PC-3 (cell line): ENCODE measurements around the gene IGSF3. TPM values are rescaled to one million over a fixed set of nuclear protein-coding genes. Genes with fewer than 3 reads are reported as not detected.

Experiments
- ATAC-seq: fragments of 200-7000 bp; cut with Tn5 transposase; 2 replicates; pipeline ENCODE4 v1.9.1; 2020; ENCODE audit warnings: mild to moderate bottlenecking, moderate library complexity
- BruUV-seq: library from RNA; stranded (reverse); fragments of 400-500 nt; replicated peaks from 2 replicates; lab custom pipeline; 2021; lab: Mats Ljungman, UMichigan
- CTCF ChIA-PET: fragments of 300-600 bp; sonication (Branson Sonifier 250); formaldehyde crosslinking; loops from one replicate; lab custom pipeline; 2022; ENCODE audit warnings: antibody characterized with exemption; lab: Charles Lee
- POLR2A ChIA-PET: fragments of 300-600 bp; sonication (Branson Sonifier 250); formaldehyde crosslinking; loops from one replicate; lab custom pipeline; 2022; ENCODE audit warnings: antibody characterized with exemption; ENCODE audit not compliant: unreplicated experiment; lab: Charles Lee
- DNase-seq: peaks from one replicate; pipeline ENCODE4 v3.0.0-alpha.2; 2015
- H2AFZ ChIP-seq: fragments of 300-600 bp; sonication (generic); 2 replicates; pipeline ENCODE4 v1.6.0; 2016; ENCODE audit warnings: antibody characterized with exemption, low read length
- H3F3A ChIP-seq: fragments of 300-600 bp; sonication (generic); one replicate; pipeline ENCODE4 v1.6.0; 2017; ENCODE audit warnings: antibody characterized with exemption, low read length, control low read depth, mild to moderate bottlenecking; ENCODE audit not compliant: unreplicated experiment
- H3K27ac ChIP-seq: fragments of 300-600 bp; sonication (generic); 2 replicates; pipeline ENCODE4 v1.5.1; 2016; ENCODE audit warnings: mild to moderate bottlenecking, low read length
- H3K27me3 ChIP-seq: fragments of 300-600 bp; sonication (generic); 2 replicates; pipeline ENCODE4 v1.6.1; 2016; ENCODE audit warnings: low read length, mixed read lengths
- H3K36me3 ChIP-seq: fragments of 300-600 bp; sonication (generic); 2 replicates; pipeline ENCODE4 v1.6.1; 2016; ENCODE audit warnings: low read depth, mixed run types, low read length, mixed read lengths
- H3K4me1 ChIP-seq: fragments of 300-600 bp; sonication (generic); 2 replicates; pipeline ENCODE4 v1.5.1; 2016; ENCODE audit warnings: low read length; ENCODE audit not compliant: insufficient read depth
- H3K4me2 ChIP-seq: fragments of 300-600 bp; sonication (generic); 2 replicates; pipeline ENCODE4 v1.6.0; 2016; ENCODE audit warnings: low read length
- H3K4me3 ChIP-seq: fragments of 300-600 bp; sonication (generic); 2 replicates; pipeline ENCODE4 v1.5.1; 2016; ENCODE audit warnings: mild to moderate bottlenecking, low read length, mixed read lengths
- H3K79me2 ChIP-seq: fragments of 300-600 bp; sonication (generic); 2 replicates; pipeline ENCODE4 v1.6.1; 2017; ENCODE audit warnings: low read length, mixed read lengths
- H3K9ac ChIP-seq: fragments of 300-600 bp; sonication (generic); 2 replicates; pipeline ENCODE4 v1.6.0; 2016; ENCODE audit warnings: mild to moderate bottlenecking, low read length
- H3K9me2 ChIP-seq: fragments of 300-600 bp; sonication (generic); replicated peaks from 2 replicates; pipeline ENCODE4 v1.6.1; 2016; ENCODE audit warnings: mixed run types, low read length, mixed read lengths
- H3K9me3 ChIP-seq: fragments of 300-600 bp; sonication (generic); 2 replicates; pipeline ENCODE4 v1.6.1; 2016; ENCODE audit warnings: low read length, mixed read lengths
- H4K20me1 ChIP-seq: fragments of 300-600 bp; sonication (generic); 2 replicates; pipeline ENCODE4 v1.6.1; 2016; ENCODE audit warnings: low read length, mixed read lengths
- EZH2 ChIP-seq: fragments of 300-600 bp; sonication (generic); IDR thresholded peaks from one replicate; pipeline ENCODE4 v1.6.1; 2017; ENCODE audit warnings: antibody characterized with exemption, mild to moderate bottlenecking, low read length; ENCODE audit not compliant: unreplicated experiment
- EZH2phosphoT487 ChIP-seq: fragments of 300-600 bp; sonication (generic); IDR thresholded peaks from 2 replicates; pipeline ENCODE4 v1.6.1; 2018; ENCODE audit warnings: mild to moderate bottlenecking, antibody characterized with exemption, low read length, borderline replicate concordance
- intact Hi-C: fragments of 100-400 bp; cut with micrococcal nuclease; formaldehyde crosslinking; loops from 2 replicates; pipeline ENCODE4 v1.9.0; 2023
- total RNA-seq: library from RNA; depleted of rRNA; stranded (reverse); fragments of >200 nt; gene quantifications from 2 replicates; pipeline ENCODE4 v1.2.3, GENCODE V29; 2014
- TF ChIP-seq, protein P1 (sequence below): fragments of 300-600 bp; sonication (generic); conservative IDR thresholded peaks from 2 replicates; pipeline ENCODE4 v1.5.1; 2017; ENCODE audit warnings: antibody characterized with exemption, low read depth, mild to moderate bottlenecking, low read length

The IGSF3 gene
- total RNA-seq, 1 experiment from 2014 or later: 15.5 TPM

DNA sequence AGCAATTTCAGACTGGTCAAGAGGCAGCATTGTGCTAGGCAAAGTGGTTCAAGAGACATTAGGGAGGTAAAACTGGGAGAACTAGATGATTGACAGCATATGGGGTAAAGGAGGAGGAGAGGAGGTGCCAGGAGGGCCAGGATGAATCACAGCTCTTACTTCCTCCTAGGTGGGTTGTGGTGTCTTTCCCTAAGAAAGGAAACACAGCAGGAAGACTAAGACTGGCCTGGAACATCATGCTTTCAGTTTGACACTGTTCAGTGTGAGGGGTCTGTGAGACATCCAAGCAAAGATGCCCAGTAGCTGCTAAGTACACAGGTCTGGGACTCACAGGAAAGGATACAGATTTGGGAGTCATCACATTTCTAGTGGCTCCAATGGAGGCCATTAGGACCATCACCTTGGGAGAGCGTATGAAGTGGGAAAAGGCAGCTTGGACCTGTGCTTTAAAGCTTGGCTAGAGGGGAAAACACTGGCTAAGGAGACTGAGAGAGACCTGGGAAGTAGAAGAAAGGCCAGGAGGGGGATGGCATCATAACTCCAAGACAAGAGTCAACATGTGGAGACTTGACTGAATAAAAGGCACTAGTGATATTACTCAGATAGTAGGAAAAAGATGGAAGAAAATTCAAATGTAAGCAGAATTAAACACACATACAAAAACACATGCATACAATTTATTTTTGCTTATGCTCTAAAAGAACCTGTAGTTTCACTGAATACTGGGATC is 114.0 kb downstream of the IGSF3 start:
- H3K4me2 ChIP-seq: peak overlapping the region; percentile 68
- no peaks in the 10 kb centered on the region for H3K36me3 ChIP-seq
- H2AFZ ChIP-seq: no peak overlapping the region
- DNase-seq (peak; percentile 63), ATAC-seq (peak; percentile 25; the same call in 1 of the 2 replicates)
- ChIA-PET CTCF (interaction anchor here (0.6 kb wide), 2 partner anchors 16 to 21 kb away, joined by 3 read pairs; no protein-coding TSS in a partner anchor), POLR2A (no interaction called here)
- peaks cover 85% of the 10 kb centered on the region for H3K79me2 ChIP-seq
- no peaks in the 10 kb centered on the region for H3K9me3 ChIP-seq
- no peaks in the 10 kb centered on the region for H3K9me2 ChIP-seq
- H3K4me3 ChIP-seq: peak overlapping the region; percentile 34; the same call in 1 of the 2 replicates
- intact Hi-C loops: no loop called here
- BruUV-seq: no TSS peak
- no peaks in the 10 kb centered on the region for H3K27me3 ChIP-seq
- H3K4me1 ChIP-seq: peaks cover 34% of the 10 kb centered on the region
- no peak for TF ChIP-seq EZH2
- TF ChIP-seq EZH2phosphoT487: no peak
- TF ChIP-seq, protein P1, sequence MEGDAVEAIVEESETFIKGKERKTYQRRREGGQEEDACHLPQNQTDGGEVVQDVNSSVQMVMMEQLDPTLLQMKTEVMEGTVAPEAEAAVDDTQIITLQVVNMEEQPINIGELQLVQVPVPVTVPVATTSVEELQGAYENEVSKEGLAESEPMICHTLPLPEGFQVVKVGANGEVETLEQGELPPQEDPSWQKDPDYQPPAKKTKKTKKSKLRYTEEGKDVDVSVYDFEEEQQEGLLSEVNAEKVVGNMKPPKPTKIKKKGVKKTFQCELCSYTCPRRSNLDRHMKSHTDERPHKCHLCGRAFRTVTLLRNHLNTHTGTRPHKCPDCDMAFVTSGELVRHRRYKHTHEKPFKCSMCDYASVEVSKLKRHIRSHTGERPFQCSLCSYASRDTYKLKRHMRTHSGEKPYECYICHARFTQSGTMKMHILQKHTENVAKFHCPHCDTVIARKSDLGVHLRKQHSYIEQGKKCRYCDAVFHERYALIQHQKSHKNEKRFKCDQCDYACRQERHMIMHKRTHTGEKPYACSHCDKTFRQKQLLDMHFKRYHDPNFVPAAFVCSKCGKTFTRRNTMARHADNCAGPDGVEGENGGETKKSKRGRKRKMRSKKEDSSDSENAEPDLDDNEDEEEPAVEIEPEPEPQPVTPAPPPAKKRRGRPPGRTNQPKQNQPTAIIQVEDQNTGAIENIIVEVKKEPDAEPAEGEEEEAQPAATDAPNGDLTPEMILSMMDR: no peak
- no peaks in the 10 kb centered on the region for H4K20me1 ChIP-seq
- no peaks in the 10 kb centered on the region for H3F3A ChIP-seq
- peak overlapping the region; percentile 62 for H3K27ac ChIP-seq
- H3K9ac ChIP-seq: 0 out of 2 replicates have a peak overlapping the region, but pooled peaks have one; percentile 4

GRCh38 chr1:116546354-116546977 is 121.1 kb downstream of the IGSF3 start:
- no peak for ATAC-seq
- no peak overlapping the region for H3K27ac ChIP-seq
- H2AFZ ChIP-seq: no peak overlapping the region
- no peaks in the 10 kb centered on the region for H3K9me3 ChIP-seq
- peaks cover 12% of the 10 kb centered on the region; the same call in 1 of the 2 replicates for H3K36me3 ChIP-seq
- H3K27me3 ChIP-seq: no peaks in the 10 kb centered on the region
- no peaks in the 10 kb centered on the region for H3K9me2 ChIP-seq
- BruUV-seq: no TSS peak
- H3K79me2 ChIP-seq: peaks cover 49% of the 10 kb centered on the region
- H3F3A ChIP-seq: no peaks in the 10 kb centered on the region
- no peak for TF ChIP-seq EZH2
- TF ChIP-seq, protein P1: no peak
- no peak for TF ChIP-seq EZH2phosphoT487
- CTCF ChIA-PET: no interaction called here
- no peaks in the 10 kb centered on the region for H4K20me1 ChIP-seq
- no peak overlapping the region for H3K4me2 ChIP-seq
- intact Hi-C loops: no loop called here
- H3K4me3 ChIP-seq: no peak overlapping the region
- H3K4me1 ChIP-seq: no peaks in the 10 kb centered on the region
- no peak overlapping the region for H3K9ac ChIP-seq
- no peak for DNase-seq
- POLR2A ChIA-PET: no interaction called here

GRCh38 chr1:116545359-116545705 is 122.2 kb downstream of the IGSF3 start:
- no peak overlapping the region for H3K4me3 ChIP-seq
- H4K20me1 ChIP-seq: no peaks in the 10 kb centered on the region
- no TSS peak for BruUV-seq
- no peak for ATAC-seq
- H3K27ac ChIP-seq: no peak overlapping the region
- H2AFZ ChIP-seq: no peak overlapping the region
- ChIA-PET CTCF (no interaction called here), POLR2A (no interaction called here)
- no peaks in the 10 kb centered on the region for H3K9me2 ChIP-seq
- no peaks in the 10 kb centered on the region; the same call in 1 of the 2 replicates for H3K4me1 ChIP-seq
- H3K79me2 ChIP-seq: peaks cover 37% of the 10 kb centered on the region
- TF ChIP-seq, protein P1: no peak
- TF ChIP-seq EZH2phosphoT487 (no peak), EZH2 (no peak)
- H3K4me2 ChIP-seq: no peak overlapping the region
- DNase-seq: no peak
- no peaks in the 10 kb centered on the region for H3K27me3 ChIP-seq
- no peak overlapping the region for H3K9ac ChIP-seq
- H3F3A ChIP-seq: no peaks in the 10 kb centered on the region
- intact Hi-C loops: no loop called here
- peaks cover 16% of the 10 kb centered on the region; the same call in 1 of the 2 replicates for H3K36me3 ChIP-seq
- no peaks in the 10 kb centered on the region for H3K9me3 ChIP-seq
